Measurements from ENCODE around the gene NFAT5.
"Not testable (repeated sequence)": the region's sequence is repeated elsewhere in the genome, so short reads cannot be mapped to it uniquely, and the experiment has no call there.

The NFAT5 gene

DNA sequence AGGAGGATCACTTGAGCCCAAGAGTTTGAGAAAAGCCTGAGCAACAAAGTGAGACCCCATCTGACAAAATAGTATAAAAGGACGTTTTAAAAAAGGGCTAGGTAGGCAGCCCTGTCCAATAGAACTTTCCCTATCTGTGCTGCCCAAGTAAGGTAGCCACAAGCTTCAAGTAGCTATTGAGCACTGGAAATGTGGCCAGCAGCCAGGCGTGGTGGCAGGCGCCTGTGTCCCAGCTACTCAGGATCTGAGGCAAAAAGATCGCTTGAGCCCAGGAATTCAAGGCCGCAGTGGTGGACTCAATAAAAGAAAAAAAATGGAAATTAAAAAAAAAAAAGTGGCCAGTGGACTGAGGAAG lies 162.1 kb downstream of the NFAT5 start:
- H3K27ac ChIP-seq: peak overlapping the region; percentile 77 to 88
- TF ChIP-seq, protein P1, sequence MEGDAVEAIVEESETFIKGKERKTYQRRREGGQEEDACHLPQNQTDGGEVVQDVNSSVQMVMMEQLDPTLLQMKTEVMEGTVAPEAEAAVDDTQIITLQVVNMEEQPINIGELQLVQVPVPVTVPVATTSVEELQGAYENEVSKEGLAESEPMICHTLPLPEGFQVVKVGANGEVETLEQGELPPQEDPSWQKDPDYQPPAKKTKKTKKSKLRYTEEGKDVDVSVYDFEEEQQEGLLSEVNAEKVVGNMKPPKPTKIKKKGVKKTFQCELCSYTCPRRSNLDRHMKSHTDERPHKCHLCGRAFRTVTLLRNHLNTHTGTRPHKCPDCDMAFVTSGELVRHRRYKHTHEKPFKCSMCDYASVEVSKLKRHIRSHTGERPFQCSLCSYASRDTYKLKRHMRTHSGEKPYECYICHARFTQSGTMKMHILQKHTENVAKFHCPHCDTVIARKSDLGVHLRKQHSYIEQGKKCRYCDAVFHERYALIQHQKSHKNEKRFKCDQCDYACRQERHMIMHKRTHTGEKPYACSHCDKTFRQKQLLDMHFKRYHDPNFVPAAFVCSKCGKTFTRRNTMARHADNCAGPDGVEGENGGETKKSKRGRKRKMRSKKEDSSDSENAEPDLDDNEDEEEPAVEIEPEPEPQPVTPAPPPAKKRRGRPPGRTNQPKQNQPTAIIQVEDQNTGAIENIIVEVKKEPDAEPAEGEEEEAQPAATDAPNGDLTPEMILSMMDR (IDR thresholded peaks at IDR 0.05): no peak
- DNase-seq (ENCODE audit: low spot score): no peak
- H3K4me3 ChIP-seq: no peak overlapping the region

DNA sequence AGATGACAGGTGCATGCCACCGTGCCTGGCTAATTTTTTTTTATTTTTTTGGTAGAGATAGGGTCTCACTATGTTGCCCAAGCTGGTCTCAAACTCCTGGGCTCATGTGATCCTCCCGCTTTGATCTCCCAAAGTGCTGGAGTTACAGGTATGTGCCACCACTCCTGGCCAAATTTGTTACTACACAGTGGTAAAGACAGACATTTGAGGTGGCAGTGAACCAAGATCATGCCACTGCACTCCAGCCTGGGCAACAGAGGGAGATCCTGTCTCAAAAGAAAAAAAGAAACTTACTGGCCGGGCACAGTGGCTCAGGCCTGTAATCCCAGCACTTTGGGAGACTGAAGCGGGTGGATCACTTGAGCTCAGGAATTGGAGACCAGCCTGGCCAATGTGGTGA lies 163.3 kb downstream of the NFAT5 start:
- not testable (repeated sequence) for H3K4me3 ChIP-seq; DNase-seq (ENCODE audit: low spot score); H3K27ac ChIP-seq

DNA sequence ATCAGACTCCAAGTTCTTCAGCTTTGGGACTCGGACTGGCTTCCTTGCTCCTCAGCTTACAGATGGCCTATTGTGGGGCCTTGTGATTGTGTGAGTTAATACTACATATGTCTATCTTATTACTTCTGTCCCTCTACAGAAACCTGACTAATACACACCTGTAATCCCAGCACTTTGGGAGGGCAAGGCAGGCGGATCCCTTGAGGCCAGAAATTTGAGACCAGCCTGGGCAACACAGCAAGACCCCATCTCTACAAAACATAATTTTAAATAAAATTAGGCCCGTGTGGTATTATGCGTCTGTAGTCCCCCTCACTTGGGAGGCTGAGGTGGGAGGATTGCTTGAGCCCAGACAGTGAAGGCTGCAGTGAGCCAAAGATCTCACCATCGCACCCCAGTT lies 165.5 kb downstream of the NFAT5 start:
- not testable (repeated sequence) for DNase-seq (ENCODE audit: low spot score); H3K4me3 ChIP-seq; H3K27ac ChIP-seq

DNA sequence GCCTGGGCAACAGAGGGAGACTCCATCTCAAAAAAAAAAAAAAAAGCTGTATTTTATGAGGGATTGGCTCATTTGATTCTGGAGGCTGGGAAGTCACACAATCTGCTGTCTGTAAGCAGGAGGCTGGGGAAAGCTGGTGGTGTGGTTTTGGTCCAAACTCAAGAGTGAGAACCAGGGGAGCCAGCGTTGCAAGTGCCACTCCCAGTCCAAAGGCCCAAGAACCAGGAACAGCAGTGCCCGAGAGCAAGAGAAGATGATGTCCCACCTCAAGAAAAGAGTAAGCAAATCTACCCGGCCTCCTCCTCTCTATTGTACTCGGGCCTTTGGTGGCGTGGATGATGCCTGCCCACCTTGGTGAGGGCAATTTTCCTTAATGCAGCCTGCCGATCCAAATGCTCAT lies 166.3 kb downstream of the NFAT5 start:
- H3K4me3 ChIP-seq: no peak overlapping the region
- TF ChIP-seq, protein P1 (IDR thresholded peaks at IDR 0.05): no peak
- no peak for DNase-seq (ENCODE audit: low spot score)
- H3K27ac ChIP-seq: no peak overlapping the region

DNA sequence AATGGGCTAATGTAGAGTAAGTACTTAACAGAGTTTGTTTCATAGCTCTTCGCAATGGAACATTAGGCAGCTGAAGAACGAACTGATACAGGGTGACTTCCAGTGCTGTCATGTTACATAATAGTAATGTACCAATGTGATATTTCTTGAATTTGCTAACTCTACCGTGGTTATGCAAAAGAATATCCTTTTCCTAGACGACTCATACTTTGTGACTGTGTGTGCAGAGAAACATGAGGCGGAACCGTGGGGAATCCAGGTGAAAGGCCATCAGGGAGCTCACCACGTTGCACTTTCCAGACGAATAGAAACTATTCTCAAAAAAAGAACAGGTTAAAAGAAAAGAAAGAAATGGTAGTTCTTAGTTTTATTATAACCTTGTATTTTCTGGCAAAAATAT lies 175.8 kb downstream of the NFAT5 start:
- TF ChIP-seq, protein P1 (IDR thresholded peaks at IDR 0.05): no peak
- DNase-seq (ENCODE audit: low spot score): no peak
- H3K4me3 ChIP-seq: no peak overlapping the region
- H3K27ac ChIP-seq: no peak overlapping the region

DNA sequence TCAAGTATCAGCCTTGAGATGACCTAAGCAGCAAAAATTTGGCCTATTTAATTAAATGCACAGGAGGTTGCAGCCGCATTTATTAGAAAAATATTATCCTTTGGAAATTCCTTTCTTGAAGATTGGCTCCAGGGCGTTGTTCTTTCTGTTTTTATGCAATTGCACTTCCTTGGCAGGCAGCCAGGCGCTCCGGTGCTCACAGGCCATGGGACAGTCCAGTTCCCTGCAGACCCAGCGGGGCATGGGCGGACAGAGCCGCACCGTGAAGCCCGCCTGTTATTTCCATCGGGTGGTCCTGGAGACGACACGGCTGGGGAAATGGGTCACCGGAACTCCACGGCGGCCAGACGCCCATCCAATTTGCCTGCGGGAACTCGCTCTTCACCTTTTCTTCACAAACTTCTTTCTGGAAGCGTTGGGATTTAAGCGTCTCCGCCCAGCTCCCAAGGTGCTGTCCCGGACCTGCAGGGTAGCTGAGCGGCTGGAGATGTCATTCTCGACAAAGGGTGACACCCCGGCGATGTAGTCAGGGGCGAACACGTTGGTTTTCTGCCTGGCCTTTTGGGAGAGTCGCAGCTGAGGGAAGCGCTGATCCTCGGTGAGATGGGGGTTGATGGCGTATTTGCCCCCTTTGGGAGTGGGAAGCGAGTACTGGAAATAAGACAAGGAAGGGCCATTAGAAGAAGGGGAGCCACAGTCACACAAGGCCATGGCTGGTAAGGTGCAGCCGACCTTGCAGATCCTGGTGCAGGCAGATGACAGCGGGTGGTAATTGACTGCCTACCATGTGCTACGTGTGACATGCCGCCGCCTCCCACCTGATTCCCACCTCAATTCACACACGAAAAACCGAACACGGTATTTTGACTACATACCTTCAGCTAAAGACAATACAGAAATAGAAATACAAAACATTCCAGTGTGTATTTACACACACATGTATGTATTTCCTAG lies 176.5 kb downstream of the NFAT5 start:
- no peak overlapping the region for H3K4me3 ChIP-seq

DNA sequence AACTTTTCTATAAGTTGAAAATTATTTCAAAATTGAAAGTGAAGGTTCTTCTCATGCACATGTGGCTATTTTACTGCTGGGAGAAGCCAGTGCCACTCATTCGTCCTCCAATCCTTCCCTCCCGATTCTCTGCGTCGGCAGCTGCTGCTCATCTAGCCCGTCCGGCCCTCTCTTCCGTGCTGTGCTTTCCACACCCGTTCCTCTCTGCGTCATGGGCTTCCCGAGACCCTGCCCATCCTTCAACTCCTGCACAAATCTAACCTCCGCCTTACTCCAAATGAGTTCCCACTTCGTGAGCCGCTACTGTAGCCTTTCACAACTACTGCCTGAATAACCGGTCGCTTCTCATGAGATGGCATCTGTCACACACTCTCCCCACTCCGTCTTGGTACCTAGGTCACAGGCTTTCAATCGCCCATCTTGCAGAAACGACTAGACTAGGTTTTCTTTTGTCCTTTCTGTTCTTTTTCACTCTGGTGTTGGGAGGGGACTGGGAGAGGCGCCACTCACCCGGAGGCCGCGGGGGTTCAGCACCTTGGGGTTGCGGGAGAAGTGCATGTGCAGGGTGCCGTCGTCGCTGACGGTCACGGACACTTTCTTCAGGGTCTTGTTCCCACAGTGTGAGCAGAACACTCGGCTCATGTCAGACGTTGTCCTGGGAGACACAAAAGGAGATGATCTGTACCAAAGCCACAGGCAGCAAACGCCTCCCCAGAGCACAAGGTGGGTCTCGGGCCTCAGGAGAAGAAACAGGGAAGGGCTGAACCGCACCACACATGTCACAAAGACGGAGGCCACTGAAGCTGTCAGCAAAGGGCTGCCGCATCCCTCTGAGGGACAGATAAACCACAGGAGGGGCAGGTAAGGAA lies 178.8 kb downstream of the NFAT5 start:
- TF ChIP-seq, protein P1 (IDR thresholded peaks at IDR 0.05): no peak
- Histone ChIP-seq H3K4me3 (no peak overlapping the region), H3K27ac (no peak overlapping the region)
- no peak for DNase-seq (ENCODE audit: low spot score)

More for the DNA sequence above, 176.5 kb downstream of the NFAT5 start:
- DNase-seq (ENCODE audit: low spot score): no peak
- no peak overlapping the region for H3K27ac ChIP-seq
- TF ChIP-seq, protein P1 (IDR thresholded peaks at IDR 0.05): no peak
